Stimulated activated CD8-positive, alpha-beta memory T cell treated with anti-CD3 and anti-CD28 coated beads, Interleukin-15, amount 100 ng/mL, for 24 hours (primary cell): ENCODE measurements around the gene BEAN1.
A peak's percentile ranks its signal among the peaks of the same experiment; 100 is the strongest.

Source experiments
- DNase-seq: peaks from one replicate; pipeline ENCODE4 v3.0.0-alpha.2; 2020; ENCODE audit warnings: low read depth

BEAN1 gene

DNA sequence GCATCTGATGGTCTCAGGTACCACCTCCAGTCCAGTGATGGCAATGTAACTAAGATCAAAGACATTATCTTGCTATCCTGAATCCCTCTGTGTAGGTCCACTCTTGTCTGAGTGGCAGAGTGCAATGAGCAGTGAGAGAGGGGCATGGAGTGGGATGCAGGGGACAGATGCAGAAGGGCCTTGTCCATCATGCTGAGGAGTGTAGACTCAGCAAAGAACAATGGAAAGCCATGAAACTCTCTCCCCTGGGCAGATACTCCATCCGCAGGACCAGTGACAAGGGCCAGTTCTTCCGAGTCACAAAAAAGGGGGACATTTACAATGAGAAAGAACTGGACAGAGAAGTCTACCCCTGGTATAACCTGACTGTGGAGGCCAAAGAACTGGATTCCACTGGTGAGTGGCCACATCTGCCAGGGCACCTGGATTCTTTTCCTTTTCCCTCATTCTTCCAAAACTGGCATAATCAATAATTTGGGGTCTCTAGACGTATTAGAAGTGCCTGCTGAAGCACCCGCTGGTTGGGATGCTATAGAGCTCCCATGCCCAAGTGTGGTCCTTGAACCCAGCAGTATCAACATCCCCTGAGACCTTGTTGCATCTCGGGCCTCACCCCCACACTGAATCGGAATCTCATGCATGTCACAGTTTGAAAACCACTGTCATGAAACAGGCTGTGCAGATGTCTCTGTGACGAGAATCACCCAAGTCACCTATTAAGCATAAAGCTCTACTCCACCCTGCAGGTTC, 31.1 kb upstream of the BEAN1 start:
- no peak for DNase-seq

DNA sequence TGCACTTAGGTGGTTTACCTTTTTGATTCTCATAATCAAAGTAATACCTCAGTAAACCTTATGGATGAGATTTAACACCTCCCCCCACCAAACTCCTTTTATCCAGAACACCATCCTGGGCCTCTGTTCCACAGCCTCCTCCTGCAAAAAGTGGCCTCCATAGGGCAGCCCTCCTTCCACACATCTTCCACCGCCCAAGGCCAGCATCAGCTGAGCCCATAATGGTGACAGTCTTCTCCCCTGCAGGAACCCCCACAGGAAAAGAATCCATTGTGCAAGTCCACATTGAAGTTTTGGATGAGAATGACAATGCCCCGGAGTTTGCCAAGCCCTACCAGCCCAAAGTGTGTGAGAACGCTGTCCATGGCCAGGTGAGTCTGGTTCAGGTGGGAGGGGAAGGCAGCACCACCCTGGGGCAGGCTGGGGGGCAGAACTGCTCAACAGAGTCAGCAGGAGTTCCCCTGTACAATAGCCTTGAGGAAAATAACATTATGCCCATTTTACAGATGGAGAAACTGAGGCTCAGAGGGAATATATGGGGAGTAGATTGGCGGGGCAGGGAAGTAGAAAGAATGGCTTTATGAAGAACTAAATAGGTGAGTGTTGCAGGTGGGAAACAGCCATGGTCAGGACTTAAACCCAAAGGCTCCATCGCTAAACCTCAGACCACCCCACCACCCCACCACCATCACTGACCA, 29.2 kb upstream of the BEAN1 start:
- DNase-seq: no peak

DNA sequence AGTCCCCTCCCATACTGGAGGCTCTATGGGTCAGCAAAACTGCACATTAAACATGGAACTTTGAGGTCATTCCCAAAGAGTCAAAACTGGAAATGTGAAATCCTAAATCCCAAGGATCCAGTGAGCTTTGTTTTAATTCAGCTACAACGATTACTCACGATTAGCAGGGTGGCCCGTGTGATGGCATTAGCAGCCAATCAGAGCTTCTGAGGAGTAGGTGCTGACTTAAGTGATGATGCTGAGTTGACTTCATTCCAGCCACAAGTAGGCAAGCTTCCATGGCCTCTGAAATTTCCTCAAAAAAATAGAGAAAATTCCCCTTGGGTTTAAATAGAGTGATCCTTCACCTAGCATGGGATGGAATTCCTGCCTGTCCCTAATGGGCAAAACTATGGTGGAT, 28.1 kb upstream of the BEAN1 start:
- no peak for DNase-seq

DNA sequence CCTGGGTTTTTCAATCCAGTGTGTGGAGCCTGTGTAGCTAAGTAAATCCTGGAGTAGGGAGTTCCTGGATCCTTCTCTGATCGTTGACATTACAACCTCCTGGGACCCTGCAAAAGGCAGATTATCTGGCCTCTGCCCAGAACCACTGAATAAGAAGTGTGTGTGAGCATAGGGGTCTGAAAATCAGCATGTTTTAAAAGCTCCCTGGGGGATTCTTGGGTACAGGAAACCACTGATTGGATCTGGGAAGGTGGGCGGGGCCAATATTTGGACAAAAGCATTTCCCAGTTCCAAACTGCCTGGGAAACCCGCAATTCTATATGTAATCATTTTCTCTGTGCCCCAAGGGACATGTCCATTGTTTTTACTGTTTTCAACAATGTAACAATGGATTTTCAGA, 27.2 kb upstream of the BEAN1 start:
- DNase-seq: no peak

DNA sequence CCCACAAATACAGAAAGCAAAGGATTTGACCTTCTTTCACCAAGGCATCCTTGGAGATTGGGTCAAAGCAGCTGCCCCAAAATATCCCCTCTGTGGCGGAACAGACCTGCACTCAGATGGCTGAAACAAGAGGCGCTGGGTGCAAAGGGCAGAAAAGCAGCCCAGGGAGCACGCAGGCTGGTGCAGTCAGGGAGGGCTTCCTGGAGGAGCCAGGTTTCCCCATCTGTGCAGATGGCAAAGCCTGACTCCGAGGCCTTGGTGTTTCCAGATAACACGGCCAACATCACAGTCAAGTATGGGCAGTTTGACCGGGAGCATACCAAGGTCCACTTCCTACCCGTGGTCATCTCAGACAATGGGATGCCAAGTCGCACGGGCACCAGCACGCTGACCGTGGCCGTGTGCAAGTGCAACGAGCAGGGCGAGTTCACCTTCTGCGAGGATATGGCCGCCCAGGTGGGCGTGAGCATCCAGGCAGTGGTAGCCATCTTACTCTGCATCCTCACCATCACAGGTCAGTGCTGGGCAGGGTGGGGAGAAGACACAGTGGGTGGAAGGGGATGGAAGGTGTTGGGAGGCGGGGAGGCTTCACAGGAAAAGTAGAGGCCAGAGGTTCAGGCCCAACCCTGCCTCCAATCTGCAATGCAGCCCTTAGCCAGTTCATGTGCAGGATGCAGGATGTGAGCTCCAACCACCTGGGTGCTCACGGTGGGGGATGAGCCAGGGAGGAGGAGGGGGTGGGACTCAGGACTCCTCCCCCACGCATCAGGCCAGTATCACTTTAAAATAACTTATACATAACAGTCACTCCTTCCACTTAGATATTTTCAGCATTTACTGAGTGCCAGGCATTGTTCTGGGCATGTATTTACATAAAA, 26.4 kb upstream of the BEAN1 start:
- DNase-seq: no peak

DNA sequence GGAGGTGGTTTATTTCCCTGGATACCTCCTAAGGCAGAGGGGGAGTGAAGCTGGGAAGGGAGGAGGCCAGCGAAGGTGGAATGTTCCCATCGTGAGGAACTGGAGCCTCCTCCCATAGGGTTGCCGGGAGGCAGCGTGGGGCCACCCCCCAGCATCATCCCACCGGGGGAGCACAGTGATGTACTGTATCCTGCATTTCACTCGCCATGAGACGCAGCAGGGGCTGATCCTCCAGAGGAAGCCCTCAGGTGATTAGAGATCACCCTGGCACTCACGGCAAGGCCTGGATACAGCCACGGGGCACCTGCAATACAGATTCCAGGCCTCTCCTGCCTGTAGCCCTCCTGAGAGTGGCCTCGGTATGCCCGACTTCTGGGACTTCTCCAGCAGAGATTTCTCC, 25.5 kb upstream of the BEAN1 start:
- DNase-seq: no peak

DNA sequence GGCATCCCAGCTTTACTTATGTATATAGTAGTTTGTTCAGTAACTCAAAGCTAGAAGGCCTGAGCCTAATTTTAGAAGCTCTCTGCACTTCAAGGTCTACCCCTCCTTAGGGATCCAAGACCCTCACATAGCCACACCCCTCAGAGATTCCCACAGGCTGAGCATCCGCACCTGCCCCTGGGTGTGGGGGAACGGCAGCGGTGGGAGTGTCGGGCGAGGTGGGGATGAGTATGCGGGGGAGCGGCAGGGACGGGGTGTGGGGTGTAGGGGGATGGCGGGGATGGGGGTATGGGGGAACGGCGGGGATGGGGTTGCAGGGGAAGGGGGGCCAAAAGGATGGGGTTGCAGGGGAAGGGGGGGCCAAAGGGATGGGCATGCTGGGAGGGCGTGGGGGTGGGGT, 24.9 kb upstream of the BEAN1 start:
- no peak for DNase-seq

DNA sequence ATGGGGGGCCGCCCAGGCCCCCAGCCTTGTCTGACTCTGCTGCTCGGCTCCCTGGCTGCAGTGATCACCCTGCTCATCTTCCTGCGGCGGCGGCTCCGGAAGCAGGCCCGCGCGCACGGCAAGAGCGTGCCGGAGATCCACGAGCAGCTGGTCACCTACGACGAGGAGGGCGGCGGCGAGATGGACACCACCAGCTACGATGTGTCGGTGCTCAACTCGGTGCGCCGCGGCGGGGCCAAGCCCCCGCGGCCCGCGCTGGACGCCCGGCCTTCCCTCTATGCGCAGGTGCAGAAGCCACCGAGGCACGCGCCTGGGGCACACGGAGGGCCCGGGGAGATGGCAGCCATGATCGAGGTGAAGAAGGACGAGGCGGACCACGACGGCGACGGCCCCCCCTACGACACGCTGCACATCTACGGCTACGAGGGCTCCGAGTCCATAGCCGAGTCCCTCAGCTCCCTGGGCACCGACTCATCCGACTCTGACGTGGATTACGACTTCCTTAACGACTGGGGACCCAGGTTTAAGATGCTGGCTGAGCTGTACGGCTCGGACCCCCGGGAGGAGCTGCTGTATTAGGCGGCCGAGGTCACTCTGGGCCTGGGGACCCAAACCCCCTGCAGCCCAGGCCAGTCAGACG, 24.4 kb upstream of the BEAN1 start:
- DNase-seq: no peak

DNA sequence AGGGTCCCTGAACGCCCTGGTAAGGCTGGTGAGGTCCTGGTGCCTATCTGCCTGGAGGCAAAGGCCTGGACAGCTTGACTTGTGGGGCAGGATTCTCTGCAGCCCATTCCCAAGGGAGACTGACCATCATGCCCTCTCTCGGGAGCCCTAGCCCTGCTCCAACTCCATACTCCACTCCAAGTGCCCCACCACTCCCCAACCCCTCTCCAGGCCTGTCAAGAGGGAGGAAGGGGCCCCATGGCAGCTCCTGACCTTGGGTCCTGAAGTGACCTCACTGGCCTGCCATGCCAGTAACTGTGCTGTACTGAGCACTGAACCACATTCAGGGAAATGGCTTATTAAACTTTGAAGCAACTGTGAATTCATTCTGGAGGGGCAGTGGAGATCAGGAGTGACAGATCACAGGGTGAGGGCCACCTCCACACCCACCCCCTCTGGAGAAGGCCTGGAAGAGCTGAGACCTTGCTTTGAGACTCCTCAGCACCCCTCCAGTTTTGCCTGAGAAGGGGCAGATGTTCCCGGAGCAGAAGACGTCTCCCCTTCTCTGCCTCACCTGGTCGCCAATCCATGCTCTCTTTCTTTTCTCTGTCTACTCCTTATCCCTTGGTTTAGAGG, 23.5 kb upstream of the BEAN1 start:
- no peak for DNase-seq

DNA sequence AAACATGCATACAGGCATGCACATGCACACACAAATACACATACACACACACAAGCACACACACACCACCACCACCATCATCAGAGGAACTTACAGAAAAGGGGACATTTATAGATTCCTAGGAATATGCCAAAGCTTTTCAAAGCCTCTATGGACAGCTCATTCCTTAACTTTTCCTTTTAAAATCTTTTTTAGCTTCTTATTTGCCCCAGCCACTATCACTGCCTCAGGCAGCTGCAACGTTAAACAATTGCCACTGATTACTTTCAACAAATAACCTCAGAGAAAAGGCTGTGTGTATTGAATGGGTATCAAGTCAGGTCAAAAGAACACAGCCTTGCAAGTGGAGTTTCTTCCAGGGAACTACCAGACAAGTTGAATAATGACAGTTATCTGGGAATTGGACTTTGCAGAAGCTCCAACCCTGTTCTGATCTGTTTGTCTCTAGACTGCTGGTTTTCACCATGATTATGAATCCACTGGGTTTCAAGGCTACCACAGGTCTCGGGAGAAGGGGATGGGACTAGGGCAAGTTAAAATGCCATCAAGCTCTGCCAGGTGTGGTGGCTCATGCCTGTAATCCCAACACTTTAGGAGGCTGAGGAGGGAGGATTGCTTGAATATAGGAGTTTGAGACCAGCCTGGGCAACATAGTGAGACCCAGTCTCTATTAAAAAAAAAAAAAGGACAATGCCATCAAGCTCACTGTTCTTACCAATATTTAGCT, 21.9 kb upstream of the BEAN1 start:
- DNase-seq: no peak

DNA sequence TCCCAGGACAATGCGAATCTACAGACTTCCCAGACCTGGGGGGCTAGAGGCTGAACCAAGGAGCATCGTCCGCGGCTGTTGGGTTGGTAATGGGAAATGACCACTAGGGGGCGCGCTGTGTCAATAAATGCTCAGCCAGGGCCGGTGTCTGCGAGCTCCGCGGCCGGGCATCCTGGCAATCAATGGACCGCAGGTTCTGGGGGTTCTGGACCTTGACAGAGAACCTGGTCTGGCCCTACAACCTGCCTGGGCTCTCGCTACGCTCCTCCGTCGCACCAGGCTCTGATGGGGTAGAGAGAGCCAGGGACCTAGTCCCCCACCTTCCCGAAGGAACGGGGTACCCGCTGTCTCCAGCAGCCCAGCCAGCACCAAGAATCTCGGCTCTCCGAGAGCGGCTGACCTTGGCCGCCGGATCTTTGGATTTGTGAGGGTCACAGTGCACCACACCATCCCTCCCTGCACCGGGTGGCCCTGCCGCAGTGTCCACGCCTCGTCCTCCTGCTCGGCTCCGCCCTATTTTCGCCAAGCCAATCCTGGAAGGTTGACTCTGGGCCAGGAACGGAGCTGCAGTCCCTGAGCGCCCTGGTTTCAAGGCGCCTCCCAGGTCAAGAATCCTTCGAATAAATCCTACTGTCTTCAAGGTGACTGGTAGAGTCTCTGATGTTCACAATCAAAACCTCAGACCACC, 20.4 kb upstream of the BEAN1 start:
- DNase-seq: peak; percentile 87

DNA sequence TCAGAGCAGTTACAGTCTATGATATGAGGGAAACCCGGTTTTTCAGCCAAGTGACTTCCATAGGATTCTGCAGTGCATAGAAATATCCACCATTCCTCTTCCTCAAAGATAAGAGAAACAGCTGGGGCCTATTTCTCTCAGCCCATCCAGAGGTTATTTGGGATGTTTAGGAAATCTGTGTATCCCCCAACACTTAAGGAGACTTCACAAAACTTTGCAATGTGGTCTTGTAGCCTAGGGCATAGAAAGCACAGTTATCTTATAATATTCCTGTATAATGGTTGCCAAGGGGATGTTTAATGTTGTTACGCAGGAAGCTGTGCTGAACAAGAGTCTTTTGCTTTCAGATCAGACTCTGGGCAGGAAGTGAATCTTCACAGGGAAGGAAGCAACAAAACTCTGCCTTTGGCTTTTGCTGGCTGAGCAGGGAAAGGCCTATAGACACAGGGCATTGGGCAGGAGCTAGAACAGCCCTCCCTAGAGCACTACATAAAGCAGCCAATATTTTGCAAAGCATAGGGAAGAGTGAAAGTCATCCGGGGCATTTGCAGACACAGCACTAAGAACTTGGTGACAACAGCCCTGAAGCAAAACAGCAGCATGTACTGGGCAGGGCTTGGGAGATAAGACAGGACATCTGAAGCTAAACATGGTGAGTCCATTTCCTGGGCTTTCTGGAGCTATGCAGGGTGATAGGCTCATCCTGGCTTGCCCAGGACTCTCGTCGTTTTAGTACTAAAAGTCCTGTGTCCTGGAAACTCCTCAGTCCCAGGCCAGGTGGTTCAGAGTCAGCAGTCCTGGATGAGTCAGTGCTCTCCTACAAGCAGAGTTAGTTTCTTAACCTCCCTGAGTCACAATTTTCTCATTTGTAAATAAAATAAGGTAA, 18.7 kb upstream of the BEAN1 start:
- DNase-seq: no peak

DNA sequence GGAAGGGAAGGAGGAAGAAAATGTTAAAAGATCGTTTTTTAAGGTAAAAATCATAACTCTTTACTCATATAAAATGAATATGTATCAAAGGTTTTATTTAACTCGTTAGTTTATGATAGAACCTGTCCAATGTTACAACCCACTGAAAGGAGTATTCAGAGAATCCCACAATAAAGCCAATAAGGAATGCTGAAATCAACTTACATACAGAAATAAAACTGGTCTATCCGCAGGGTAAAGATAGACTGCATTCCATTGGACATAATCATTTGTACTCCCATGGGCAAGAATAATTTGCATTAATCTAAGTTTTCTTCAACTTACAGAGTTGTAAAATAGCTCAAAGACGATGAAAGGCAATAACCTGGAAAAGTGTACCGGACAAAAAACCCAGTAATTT, 17.9 kb upstream of the BEAN1 start:
- no peak for DNase-seq

DNA sequence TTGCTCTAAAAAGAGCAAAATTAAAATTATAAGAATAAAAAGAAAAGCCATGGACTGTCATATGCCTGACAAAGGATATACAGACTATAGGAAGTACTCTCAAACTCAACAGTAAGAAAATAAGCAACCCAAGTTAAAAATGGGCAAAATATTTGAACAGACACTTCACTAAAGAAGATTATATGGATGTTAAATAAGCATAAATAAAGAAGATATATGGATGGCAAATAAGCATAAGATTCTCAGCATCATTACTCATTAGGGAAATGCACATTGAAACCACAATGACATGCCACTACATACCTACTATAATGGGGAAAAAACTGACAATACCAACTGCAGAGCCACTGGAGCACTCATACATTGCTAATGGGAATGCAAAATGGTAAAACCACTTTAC, 14.9 kb upstream of the BEAN1 start:
- DNase-seq: no peak

DNA sequence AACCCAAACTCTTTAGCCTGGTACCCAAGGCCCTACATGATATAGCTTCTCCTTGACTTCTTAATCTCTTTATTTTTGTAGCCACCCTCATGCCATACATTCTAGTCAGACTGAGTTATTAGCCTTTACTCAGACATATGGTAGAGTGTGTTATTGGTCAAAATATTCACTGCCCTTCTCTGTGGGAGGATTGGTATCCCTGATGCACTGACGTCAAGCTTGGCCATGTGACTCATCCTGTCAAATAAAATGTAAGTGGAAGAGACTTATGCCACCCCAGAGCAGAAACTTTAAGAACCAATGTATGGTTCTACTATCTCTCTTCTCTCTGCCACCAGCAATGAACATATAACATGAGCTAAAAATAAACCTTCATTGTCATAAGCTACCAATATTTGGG, 12.2 kb upstream of the BEAN1 start:
- DNase-seq: no peak

DNA sequence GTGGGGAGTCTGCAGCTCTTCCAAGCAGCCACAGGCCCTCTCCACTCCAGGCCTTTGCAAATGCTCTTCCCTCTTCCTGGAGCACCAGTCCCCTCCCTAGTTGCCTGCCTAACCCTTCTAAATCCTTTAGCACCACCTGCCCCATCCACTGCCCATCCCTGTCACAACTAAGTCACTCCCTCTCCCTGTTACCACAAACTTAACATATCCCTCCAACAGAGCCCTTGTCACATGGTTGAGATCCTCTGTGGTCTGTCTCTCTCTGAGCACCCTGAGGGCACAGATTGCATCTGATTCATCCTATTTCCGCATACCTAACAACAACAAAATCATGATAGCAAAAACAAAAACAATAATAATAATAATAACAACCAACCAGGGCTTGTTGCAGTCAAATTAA, 11.0 kb upstream of the BEAN1 start:
- no peak for DNase-seq

DNA sequence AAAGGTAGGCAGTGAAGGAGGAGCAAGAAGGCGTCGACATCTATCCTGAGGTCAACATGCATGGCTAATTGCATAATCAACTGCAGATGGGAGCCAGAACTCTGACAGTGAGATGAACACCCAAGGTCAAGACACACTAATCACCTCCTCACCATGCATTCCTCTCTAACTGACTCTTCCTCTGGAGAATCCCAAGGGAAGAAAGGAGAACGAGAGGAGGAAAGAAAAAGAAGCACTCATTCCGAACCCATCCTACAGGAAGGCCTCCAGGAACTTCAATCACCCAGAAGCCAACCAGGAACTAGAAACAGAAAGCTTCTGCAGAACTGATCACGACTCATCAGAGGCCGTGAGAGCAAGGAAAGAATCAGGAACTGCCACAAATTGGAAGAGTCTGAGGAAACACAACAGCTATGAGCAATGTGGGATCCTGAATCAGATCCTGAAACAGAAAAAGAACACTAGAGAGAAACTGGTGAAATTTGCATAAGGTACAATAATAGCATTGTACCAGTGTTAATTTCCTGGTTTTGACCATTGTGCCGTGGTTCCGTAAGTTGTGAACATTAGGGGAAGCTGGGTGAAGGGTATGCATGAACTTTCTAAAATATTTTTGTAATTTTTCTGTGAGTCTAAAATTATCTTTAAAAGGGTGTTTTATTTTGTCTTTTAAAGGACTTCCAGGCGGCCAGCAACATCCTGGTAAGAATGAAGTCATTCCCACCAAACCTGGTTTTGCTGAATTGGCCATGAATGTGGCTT, 10.0 kb upstream of the BEAN1 start:
- DNase-seq: no peak

DNA sequence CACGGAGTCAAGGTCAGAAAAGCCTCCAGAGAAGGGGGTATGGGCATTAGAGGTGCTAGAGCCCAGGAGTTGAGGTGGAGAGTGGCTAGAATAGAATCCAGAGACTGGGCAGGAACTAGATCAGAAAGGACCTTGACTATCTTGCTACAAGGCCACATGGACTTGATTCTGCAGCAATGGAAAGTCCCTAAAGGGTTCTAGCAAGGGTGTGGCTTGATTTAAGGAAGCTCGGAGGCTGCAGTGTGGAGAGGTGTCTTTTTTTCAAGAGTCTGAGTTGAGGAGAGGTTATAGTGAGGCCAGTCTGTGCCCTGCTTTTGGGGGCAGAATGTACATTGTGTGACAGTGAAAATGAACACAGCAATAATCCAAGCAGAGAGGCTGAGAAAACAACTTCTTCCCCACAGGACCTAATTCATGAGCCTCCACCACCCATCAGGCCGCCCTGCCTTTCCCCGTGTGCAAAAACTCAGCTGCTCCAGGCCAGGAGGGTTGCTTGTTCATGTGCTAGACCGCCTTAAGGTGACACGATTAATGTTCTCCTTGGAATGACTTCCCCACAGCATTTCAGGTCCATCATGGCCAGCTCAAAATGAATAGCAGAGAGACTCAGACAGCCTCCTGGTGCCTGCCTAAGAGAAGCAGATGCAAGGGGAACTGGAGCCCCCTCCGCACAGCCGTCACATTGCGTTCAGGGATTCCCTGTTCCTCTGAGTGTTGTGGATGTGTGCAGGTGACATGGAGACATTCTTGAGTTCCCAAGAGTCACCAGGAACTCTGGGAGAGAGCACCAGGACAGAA, 8.7 kb upstream of the BEAN1 start:
- DNase-seq: no peak
